AG08396 (cell line): Measurements from ENCODE around the gene LRRK1.

Experiments
- DNase-seq: peaks from one replicate; pipeline ENCODE4 v3.0.0; 2012; ENCODE audit warnings: low spot score, mixed read lengths

Gene LRRK1

DNA sequence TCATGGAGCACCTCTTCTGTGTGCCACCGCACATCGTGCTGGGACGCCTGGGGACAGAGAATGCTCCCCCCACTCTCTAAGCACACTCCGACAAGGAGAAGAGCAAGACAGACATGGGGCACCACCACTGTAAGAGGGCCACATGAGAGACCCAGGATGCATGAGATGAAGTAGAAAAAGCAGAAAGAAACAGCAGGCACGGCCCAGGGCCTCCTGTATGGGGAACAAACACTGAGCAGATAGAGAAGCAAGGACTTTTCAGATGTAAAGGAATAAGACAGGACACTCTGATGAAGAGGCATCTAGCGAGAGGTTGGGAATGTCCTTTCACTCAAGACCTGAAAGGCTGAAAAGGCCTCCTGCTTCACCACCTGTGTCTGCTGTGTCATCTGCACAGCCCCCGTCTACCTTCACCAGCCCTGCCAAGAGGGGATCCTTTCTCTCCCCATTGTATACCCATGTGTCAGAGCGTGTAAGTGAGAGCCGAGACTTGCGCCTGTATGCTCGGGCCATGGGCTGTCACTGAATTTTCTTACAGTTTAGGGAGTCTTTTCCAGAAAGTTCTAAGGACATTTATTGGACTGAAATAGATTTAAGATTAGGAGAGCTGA lies 125.6 kb downstream of the LRRK1 start:
- DNase-seq = no peak

DNA sequence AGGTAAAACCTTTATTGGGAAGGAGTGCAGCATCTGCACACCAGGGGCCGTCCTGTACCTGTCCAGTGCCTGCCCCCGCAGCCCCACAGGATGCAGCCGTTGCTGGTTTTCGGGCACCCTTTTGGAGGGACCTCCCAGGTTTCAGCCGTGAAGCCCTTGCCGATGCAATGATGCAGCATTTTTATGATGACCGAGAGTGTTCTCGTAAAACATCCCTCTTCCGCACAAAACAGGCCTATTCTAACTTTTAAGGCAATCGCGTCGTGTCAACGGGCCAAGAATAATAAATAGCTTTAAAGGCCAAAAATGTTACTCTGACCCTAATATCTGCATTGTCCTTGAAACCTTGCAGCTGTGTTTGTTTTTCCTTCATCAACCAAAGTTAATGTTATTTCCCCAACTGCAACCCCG lies 126.1 kb downstream of the LRRK1 start:
- DNase-seq = no peak

DNA sequence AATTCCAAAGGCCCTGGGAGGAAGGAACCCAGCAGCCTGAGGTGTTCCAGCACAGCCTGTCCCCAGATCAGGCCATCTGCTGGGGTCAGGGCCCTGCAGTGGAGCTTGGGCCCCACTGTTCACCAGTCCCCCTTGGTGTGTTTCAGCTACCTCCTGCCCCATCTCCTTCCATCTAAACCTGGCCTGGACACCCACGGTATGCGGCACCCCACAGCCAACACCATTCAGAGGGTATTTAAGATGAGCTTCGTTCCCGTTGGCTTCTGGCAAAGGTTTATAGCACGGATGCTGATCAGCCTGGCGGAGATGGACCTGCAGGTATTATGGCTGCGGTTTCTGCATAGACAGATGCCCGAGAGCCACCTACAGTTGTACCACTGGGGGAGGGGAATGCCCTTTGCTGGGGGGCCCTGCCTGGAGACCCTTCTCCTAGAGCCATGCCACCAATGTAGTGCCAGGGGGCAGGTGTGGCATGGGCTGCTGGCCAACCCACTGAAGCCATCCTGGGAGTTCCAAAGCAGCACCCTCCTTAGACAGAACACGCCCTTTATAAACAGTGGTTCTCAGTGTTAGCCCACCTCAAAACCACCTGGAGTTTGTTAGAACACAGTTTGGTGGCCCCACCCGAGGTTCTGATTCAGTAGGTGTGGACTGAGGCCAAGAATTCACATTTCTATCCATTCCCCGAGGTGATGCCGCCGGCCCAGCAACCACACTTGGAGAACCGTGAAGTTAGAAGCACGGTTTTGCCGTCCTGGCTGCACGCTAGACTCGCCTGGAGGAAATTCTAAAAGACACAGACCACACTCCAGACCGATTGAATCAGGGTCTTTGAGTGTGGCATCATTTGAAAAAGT lies 126.9 kb downstream of the LRRK1 start:
- no peak for DNase-seq

DNA sequence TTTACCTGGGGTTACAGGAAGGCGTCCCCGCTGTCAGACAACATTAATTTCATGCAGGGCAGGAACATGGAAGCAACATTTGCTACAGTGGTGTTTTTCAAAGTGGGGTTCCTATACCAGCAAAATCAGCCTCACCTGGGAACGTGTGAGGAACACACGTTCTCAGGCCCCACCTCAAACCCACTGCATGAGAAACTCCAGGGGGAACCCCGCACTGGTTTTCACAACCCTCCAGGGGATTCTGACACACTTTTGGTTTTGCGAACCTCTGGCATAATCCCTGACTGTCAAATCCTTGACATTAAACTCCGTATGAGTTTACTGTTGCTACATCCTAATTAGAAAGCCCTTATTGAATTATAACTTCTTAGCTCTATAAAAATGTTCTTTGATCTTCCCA lies 127.7 kb downstream of the LRRK1 start:
- no peak for DNase-seq

DNA sequence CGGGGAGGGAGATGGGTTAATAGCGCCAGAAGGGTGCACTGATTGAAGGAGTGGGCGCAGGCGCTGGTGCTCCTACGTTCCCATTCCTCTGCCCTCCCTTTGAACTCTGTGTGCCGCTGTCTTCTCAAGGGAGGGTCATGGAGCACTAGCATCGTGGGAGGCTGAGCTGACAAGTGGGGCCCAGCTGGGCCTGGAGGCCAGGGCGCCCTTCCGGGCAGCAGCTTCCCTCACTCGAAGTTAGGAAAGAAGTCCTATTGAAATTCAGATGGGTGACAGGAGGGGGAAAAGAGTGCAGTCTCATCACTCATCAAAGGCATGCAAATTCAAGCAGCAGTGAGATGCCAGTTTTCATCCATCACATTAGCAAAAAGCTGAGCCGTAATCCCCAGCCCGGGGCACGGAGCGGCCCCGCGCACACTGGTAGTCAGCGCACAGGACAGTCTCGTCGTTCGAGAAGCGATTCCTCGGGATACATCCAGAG lies 128.2 kb downstream of the LRRK1 start:
- DNase-seq = no peak

DNA sequence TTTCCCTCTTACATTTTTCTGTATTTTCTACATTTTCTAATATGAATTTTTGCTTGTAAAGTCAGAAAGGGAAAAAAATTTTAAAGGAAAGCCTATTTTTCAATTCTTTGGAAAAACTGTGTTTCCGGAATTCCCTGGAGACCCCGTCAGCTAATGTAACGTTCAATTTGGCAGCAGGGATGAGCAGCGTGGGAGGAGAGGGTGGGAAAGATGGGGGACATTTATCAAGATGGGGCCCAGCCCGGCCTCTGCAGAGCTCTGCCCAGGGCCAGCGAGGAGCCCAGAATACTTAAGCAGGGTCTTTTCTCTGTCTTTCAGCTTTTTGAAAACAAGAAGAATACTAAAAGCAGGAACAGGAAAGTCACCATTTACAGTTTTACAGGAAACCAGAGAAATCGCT lies 129.0 kb downstream of the LRRK1 start:
- no peak for DNase-seq

DNA sequence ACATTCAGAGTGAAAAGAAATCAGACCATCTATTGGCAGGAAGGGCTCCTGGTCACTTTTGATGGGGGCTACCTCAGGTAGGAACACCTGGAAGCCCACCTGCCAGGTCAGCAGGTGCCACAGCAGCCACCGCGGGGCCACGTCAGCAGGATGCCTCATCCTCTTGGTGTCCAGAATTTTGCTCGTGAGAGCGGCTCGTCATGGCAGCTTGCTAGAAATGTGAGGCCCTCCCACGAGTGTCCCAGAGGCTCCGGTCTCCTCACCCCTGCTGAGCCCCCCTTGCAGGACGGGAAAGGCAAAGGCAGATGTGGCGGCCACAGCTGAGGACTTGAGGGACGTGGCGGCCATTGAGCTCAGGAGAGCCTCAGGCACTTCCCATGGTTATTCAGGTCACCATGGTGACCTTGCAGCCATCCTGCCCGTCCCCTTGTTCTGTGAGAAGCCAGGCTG lies 129.4 kb downstream of the LRRK1 start:
- no peak for DNase-seq

DNA sequence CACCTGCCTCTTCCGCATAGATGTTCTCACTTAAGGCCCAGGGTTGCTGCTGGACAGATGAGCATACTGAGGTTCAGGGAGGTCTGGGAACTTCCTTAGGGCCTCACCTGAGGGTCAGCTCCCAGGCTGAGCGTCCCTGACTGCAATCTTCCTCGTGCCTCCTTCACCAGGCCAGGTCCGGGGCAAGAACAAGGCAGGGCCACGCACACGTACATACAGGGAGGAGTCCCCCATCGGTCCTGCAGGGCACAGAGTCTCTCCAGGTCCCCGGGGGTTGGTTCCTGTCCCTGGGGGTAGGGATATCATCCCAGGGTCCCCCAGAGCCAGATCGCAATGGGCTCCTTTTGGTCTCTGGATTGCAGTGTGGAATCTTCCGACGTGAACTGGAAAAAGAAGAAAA lies 130.1 kb downstream of the LRRK1 start:
- DNase-seq = no peak

DNA sequence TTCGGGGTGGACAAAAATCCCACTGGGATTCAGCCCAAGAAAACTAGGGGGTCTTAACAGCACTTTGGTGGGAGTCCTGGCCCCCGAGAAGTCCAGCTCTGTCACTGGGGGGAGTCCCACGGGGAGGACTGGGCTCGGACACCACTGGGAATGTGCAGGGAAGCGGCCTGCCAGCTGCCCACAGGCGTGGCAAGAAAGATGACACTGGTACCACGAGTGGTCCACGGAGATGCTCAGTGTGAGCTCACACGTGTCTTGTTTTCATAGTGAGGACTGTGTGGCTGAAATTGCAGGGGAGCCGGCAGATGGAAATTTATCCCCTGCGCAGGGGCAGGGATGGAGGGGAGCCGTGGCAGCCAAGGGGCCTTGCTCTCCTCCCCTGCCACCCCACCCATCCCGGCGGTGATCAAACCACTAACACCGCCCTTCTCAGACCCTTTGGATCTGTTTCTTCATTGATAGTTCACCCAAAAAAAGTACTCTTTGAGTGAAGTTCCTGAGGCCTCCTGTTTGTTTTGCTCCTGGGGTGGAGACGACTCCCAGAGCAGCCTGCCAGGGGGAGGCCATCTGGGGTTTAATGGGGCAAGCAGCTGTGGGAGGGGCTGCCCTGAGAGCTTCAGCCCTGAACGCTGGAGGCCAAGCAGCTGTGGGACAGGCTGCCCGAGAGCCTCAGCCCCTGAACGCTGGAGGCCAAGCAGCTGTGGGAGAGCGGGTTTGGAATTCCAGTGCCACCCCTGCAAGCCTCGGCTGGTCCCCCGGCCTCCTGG lies 130.9 kb downstream of the LRRK1 start:
- no peak for DNase-seq

DNA sequence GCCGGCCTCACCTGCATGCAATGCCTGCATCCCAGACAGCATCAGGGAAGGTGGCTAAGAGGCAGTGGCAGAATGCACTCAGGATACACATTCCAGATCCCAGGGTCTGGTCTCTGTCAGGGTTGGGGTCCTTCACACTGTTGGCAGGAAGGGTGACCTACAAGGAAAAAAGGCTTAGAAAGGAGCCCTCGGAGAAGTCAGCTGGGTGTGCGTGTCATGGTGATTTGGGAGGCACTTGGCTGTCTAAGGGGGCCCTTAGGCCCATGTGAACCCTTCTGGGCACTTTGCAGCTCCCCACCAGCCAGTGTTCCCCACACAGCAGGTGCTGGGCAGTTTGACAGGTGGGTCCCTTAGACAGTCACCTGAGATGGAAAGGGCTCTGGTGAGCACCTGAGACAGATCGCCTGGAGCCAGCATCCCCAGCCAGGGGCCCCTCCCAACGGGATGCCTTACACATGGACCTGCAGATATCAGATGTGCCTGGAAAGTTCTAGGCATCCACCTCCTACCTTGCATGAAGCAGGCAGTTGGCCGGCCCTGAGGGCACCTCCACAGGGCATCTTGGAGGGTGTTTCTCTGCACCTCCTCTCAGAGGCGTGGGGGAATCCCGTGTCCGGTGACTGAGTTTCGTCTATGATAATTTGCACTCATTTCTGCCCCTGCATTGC lies 131.6 kb downstream of the LRRK1 start:
- no peak for DNase-seq

DNA sequence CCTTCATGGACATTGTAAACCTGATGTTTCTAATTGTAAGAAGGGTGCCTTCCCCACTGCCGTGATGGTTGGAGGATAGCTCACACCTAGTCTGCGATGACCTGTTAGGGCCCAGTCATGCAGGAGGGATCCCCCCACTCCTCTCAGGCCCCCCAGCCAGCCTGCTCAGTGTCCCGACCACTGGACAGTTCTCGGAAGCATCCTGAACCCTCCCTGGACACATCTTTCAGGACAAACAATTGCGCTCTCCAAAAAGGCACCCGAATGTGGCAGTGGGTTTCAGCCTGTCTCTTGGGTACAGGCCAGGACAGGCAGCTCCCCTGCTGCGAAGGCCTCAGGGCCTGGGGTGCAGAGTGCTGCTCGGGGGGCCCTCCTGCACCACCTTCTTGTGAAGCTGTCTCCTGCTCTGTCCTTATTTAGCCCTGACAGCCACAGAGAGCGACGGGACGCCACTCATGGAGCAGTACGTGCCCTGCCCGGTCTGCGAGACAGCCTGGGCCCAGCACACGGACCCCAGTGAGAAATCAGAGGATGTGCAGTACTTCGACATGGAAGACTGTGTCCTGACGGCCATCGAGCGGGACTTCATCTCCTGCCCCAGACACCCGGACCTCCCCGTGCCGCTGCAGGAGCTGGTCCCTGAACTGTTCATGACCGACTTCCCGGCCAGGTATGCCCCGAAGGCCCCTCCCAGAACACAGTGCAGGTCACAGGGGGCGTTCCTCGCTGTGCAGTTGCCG lies 132.3 kb downstream of the LRRK1 start:
- DNase-seq = no peak

DNA sequence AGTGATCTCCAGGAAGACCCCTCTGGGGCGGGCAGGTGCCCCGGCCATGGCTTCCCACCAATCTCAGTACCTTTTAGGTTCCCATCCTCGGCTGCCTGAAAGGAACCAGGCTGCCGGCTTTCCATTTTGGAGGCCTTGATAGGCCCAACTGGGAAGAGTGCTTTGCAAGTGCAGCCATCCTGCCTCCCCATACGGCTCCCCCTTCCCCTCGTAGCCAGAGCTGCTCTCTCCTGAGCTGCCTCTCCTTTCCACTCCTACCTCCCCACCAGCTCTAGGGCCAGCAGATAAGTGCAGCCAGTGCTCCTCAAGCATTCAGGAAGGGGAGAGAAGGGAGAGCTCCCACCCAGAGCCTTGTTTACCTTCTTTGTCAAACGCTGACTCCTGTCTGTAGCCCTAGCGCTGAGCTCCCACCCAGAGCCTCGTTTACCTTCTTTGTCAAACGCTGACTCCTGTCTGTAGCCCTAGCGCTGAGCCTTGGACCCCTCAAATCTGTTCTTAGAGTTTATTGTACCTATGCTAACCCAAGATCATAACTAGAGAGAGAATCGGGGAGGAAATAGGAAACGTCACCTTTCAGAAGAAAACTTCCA lies 133.0 kb downstream of the LRRK1 start:
- DNase-seq = no peak

DNA sequence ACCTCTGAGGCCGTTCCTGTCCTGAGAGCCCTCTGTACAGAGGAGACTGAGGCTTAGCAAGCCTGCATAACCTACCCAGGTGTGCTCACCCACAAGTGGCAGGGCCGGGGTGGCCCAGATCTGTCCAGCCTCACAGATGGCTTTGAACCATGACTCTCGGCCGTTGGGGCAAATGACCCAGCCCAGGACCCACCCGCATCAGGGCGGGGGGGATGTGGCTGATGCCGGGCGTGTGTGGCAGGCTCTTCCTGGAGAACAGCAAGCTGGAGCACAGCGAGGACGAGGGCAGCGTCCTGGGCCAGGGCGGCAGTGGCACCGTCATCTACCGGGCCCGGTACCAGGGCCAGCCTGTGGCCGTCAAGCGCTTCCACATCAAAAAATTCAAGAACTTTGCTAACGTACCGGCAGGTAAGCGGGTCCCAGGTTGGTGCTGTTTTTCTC lies 133.5 kb downstream of the LRRK1 start:
- DNase-seq = no peak

DNA sequence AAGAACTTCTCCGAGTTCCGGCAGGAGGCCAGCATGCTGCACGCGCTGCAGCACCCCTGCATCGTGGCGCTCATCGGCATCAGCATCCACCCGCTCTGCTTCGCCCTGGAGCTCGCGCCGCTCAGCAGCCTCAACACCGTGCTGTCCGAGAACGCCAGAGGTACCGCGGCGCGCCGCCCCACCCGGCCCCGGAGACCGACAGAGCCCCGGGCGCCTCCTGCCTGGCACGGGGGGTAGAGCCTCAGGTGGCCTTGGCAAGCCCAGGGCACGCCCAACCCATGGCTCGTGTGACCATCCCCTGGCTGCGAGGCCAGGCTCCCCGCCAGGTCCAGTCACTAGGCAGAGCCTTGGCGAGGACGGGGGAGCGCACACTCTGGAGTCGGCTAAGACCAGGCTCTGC lies 134.1 kb downstream of the LRRK1 start:
- no peak for DNase-seq

DNA sequence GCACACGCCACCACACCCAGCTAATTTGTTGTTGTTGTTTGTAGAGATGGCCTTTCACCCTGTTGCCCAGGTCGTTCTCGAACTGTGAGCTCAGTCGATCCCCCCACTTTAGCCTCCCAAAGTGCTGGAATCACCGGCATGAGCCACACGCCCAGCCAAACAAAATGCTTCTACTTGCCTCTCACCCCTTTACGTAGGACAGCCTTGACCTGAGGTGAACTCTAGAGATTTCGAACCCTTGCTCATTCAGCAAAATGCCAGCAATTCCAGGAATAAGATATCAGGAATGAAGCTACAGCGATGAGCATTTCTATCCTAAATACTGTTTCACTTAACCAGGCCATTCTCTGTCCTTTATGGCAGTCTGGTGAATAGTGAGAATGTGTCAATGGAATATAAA lies 135.0 kb downstream of the LRRK1 start:
- DNase-seq = no peak

DNA sequence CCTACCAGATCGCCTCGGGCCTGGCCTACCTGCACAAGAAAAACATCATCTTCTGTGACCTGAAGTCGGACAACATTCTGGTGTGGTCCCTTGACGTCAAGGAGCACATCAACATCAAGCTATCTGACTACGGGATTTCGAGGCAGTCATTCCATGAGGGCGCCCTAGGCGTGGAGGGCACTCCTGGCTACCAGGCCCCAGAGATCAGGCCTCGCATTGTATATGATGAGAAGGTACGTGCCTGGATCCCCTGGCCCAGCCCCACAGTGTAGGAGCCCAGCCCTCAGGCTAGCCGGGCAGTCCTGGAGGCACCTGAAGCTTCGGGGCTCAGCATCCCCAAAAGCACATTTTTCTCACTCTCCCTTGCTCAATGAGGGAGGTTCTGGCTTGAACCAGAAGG lies 135.8 kb downstream of the LRRK1 start:
- DNase-seq = no peak

DNA sequence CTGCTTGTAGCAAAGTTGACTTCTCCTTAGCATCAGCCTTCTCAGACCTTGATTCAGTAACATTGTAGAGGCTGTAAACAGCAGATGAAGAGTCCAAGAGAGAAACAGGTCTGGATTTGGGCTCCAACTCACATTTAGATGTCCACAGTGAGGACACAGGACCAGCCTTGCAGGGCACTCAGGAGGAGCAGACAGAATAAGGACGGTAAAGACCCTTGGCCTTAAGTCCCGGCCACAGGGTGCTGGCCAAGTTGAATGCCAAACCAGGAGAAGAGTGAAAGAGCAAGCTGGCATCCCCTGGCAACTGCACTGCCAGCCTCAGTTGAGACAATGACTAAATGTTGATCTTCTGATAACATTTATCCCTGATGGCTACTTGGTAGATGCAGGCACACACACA lies 136.3 kb downstream of the LRRK1 start:
- DNase-seq = no peak

DNA sequence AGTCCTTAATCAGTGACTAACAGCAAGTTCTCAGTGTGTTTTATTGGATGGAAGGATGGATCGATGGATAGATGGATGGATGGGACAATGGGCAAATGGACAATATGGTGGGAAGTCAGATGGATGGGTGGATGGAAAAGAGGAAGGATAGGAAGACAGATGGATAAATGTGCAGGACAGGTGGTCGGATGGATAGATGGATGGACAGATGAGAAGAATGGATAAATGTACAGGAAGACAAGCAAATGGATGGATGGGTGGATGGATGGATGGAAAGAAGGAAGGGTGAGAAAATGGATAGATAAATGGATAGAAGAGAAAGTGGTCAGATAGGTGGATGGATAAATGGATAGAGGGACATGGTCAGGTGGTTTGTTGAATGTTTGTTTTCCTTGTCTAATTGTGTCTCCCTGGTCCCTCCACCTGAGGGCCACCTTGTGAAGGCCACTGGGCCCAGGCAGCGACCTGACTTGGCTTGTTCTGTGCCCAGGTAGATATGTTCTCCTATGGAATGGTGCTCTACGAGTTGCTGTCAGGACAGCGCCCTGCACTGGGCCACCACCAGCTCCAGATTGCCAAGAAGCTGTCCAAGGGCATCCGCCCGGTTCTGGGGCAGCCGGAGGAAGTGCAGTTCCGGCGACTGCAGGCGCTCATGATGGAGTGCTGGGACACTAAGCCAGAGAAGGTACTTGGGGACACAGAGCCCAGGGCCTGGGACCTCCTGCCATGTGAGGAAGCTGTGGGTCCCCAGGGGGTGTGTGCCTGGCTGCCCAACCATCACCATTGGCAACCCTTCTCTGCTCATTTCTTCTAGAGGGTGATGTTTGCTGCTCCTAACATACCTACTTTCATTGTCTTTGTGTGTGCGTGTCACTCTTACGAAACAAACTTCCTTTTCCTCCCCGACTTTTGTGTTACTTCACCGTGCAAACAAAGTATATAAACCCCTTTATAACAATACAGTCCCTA lies 137.5 kb downstream of the LRRK1 start:
- no peak for DNase-seq

DNA sequence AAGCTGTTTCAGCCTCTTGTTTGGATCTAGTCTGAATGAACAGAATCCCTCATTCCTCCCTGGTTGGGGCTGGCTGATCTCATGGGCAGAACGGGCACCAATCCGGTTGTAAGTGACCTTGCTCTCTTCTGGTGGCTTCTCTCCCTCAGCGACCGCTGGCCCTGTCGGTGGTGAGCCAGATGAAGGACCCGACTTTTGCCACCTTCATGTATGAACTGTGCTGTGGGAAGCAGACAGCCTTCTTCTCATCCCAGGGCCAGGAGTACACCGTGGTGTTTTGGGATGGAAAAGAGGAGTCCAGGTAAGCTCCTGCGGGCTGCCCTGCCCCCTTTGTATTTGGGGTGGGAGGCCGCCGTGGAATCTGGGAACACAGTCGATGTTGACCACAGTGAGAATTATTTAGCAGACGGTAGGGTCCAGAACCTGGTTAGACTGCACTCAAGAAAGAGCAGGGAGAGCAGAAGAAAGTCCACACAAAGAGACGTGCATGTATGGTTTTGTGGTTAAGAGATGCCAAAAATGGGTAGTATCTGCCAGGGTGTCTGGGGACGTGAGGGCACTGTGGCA lies 138.8 kb downstream of the LRRK1 start:
- no peak for DNase-seq

DNA sequence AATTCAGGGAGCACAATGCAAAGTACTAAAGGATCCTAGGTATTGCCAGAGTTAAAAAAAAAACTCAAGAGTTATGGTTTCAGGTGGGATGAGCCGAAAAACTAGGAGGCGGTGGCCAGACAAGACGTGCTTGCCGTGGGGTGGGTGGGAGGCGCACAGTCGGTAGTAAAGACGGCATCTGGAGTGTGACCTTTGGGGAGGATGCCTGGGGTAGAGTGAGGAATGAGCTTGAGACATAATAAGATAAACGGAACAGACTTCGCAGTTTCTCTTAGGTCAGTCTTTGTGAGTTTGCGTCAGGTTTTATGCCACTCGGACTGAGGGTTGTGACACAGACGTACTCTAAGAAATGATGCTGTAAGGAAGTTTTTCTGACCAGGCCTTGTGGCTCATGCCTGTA lies 139.6 kb downstream of the LRRK1 start:
- no peak for DNase-seq
